Thoracic aorta (tissue), 2 donors: ENCODE results near the gene RORC. TPM values are rescaled to one million over a fixed set of nuclear protein-coding genes. Genes with fewer than 3 reads are reported as not detected.

Source experiments
- ATAC-seq: fragments of 150-250 bp; one replicate; pipeline ENCODE4 v1.8.0; 2017; ENCODE audit warnings: low read depth; ENCODE audit not compliant: insufficient number of reproducible peaks, low FRiP score
- DNase-seq: peaks from one replicate; pipeline ENCODE4 v3.0.0-alpha.2; 2020; ENCODE audit warnings: low spot score
- H3K27ac ChIP-seq, 2 donors: fragments of 200-600 bp; sonication (generic); 1 replicate in 1 of 2; 2 replicates in 1 of 2; pipeline ENCODE4 v1.5.1; 2016; ENCODE audit warnings: mild to moderate bottlenecking in 2 of 2, moderate library complexity in 2 of 2
- H3K27me3 ChIP-seq: fragments of 200-600 bp; sonication (generic); replicated peaks from 2 replicates; pipeline ENCODE4 v1.6.0; 2016; ENCODE audit warnings: mild to moderate bottlenecking; ENCODE audit not compliant: insufficient read depth
- H3K36me3 ChIP-seq: fragments of 200-600 bp; sonication (generic); one replicate; pipeline ENCODE4 v1.5.1; 2016
- H3K4me1 ChIP-seq, 2 donors: fragments of 200-600 bp; sonication (generic); 1 replicate in 1 of 2; 2 replicates in 1 of 2; pipeline versions ENCODE4 v1.5.1 to v1.6.0; 2016; ENCODE audit warnings: low read depth in 2 of 2, mild to moderate bottlenecking in 1 of 2; ENCODE audit not compliant: control insufficient read depth in 1 of 2
- H3K4me3 ChIP-seq: fragments of 200-600 bp; sonication (generic); 2 replicates; pipeline ENCODE4 v1.5.1; 2016; ENCODE audit warnings: mild to moderate bottlenecking
- H3K9me3 ChIP-seq: fragments of 200-600 bp; sonication (generic); 2 replicates; pipeline ENCODE4 v1.5.1; 2016
- total RNA-seq, 2 donors: library from RNA; depleted of rRNA; stranded (reverse); fragments of >200 nt; gene quantifications; one replicate each; pipeline versions ENCODE4 v1.1.0 to v1.2.3, GENCODE V29; 2016
- TF ChIP-seq, protein P1 (sequence below): fragments of 200-600 bp; sonication (generic); IDR thresholded peaks from one replicate; pipeline ENCODE4 v1.5.1; 2019; ENCODE audit warnings: antibody characterized with exemption

Gene RORC
- total RNA-seq, 2 donors from 2014 or later = not detected

DNA sequence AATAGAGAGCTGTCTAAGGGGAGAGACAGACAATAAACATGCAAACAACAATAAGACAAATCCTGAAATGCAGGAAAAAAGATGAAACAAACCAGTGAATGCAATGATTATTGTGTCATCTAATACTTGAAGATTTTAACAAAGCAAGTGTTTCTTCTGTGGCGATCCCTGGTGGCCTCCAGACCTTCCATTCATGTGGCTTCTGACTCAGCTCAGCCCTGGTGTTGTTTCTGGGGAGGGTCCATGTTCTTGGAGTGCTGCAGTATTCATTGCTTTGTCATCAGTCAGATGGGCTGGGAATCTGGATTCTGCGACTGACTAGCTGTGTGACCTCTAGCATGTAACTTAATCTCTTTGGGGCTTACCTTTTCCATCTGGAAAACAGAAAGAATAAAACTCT, 9.5 kb upstream of the RORC start:
- Histone ChIP-seq H3K27me3 (no peaks in the 10 kb centered on the region), H3K27ac (no peak overlapping the region), H3K4me3 (no peak overlapping the region), H3K9me3 (no peaks in the 10 kb centered on the region), H3K36me3 (no peaks in the 10 kb centered on the region), H3K4me1 (peaks cover 14 to 30% of the 10 kb centered on the region in 2 donors)
- DNase-seq (no peak), ATAC-seq (no peak)
- TF ChIP-seq, protein P1, sequence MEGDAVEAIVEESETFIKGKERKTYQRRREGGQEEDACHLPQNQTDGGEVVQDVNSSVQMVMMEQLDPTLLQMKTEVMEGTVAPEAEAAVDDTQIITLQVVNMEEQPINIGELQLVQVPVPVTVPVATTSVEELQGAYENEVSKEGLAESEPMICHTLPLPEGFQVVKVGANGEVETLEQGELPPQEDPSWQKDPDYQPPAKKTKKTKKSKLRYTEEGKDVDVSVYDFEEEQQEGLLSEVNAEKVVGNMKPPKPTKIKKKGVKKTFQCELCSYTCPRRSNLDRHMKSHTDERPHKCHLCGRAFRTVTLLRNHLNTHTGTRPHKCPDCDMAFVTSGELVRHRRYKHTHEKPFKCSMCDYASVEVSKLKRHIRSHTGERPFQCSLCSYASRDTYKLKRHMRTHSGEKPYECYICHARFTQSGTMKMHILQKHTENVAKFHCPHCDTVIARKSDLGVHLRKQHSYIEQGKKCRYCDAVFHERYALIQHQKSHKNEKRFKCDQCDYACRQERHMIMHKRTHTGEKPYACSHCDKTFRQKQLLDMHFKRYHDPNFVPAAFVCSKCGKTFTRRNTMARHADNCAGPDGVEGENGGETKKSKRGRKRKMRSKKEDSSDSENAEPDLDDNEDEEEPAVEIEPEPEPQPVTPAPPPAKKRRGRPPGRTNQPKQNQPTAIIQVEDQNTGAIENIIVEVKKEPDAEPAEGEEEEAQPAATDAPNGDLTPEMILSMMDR = no peak

DNA sequence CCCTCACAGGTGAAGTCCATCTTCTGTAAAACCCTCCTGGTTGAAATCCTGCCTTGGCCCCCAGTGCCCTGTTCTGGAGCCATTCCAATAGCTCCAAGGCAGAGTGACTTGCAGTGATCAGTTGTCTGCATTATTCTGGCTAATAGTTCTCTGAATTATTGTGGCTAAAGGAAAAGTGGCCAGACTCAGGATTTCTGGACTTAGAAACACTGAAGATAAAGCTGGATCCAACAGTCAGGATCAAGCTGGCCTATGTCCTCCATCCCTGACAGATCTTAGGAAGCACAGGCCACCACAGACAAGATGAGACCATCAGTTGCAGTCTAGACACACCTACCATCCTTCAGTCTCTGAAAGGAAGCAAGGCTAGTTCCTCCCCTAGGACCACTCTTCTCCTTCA, 8.8 kb upstream of the RORC start:
- no peak for ATAC-seq

DNA sequence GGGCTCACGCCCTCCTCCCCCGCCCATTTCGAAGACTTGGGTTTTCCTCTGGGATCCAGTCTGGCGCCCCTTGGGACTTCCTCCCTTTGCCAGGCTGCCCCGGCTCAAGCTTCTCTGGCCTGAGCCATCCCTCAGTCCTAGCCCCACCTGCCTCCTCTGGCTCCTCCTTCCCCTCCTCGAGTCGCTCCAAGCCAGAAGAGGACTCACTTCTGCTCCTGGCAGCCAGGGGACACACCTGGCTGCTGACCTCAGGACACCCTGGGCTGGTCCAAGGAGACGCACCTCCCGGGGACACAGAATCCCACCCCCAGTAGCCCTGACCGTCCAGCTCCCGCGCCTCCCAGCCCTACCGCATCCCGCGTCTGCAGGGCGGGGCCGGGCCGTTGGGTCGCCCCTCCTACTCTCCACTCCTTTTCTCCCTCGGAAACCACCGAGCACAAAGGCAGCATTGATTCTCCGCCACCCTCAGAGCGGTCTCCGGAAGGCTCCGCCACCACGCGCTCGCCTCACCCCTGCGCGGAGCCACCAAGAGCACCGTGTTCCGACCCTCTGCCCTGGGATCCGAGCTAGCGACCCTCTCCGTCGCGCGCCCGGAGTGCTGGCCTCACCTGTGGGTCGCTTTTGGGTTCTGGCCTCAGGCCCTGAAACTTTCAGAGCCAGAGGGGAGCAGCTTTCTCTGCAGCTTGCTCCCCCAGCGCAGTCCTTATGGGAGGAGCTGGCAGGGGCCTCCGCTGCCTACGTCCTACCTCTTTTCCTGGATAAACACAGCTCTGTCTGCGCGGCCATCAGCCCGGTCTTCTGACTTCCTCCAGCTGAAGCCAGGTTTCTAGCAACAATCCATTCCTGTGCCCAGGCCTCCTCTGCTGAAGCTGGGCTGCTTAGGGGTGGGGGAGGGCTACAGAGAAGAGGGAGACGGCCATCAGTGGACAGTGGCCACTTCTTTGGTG, 8.1 kb upstream of the RORC start, which contains the start of gene C2CD4D:
Gene C2CD4D (minus strand): TSS at position 364 of the 947 bp plus-strand sequence. CDS start 831 bp downstream, outside the sequence.
- DNase-seq (no peak), ATAC-seq (no peak)
- TF ChIP-seq, protein P1 = no peak
- Histone ChIP-seq H3K36me3 (no peaks in the 10 kb centered on the region), H3K27me3 (no peaks in the 10 kb centered on the region), H3K9me3 (no peaks in the 10 kb centered on the region), H3K27ac (no peak within 1 kb of the TSS), H3K4me1 (peaks cover 14 to 30% of the 10 kb centered on the region in 2 donors), H3K4me3 (peak within 1 kb of the TSS; percentile 77)

More for the DNA sequence above, 8.8 kb upstream of the RORC start:
- no peaks in the 10 kb centered on the region for H3K9me3 ChIP-seq
- H3K36me3 ChIP-seq = no peaks in the 10 kb centered on the region
- no peak for DNase-seq
- TF ChIP-seq, protein P1 = no peak
- no peaks in the 10 kb centered on the region for H3K27me3 ChIP-seq
- H3K4me1 ChIP-seq = peaks cover 14 to 30% of the 10 kb centered on the region in 2 donors
- no peak overlapping the region for H3K4me3 ChIP-seq
- no peak overlapping the region for H3K27ac ChIP-seq

DNA sequence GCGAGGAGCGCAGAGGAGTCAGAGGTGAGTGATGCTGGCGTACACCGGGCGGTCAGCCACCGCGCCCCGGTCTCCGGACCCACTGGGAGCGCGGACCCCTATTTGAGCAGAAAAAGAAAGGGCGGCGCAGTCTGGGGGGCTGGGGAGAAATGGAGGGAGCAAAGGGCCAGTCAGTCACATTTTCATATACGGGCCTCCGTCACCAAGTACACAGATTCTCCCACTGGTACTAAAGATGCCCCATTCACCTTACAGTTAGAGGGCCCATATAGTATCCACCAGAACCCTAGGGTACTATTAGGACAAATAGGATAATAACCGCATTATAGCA, 7.4 kb upstream of the RORC start:
- H3K4me3 ChIP-seq = peak overlapping the region; percentile 77
- H3K27ac ChIP-seq = no peak overlapping the region

More for the DNA sequence above, 7.4 kb upstream of the RORC start:
- TF ChIP-seq, protein P1 = no peak
- Histone ChIP-seq H3K4me1 (peaks cover 14 to 30% of the 10 kb centered on the region in 2 donors), H3K27me3 (no peaks in the 10 kb centered on the region), H3K9me3 (no peaks in the 10 kb centered on the region), H3K36me3 (no peaks in the 10 kb centered on the region)
- DNase-seq (no peak), ATAC-seq (no peak)
